Ovary (tissue), 9 donors: ENCODE data around the gene DNM2. TPM values are rescaled to one million over a fixed set of nuclear protein-coding genes. Genes with fewer than 3 reads are reported as not detected.

ENCODE experiments used
- DNase-seq, 5 donors: peaks; one replicate each; pipeline ENCODE4 v3.0.0-alpha.2; 2019 to 2020
- H3K27ac ChIP-seq, 2 donors: fragments of 200-600 bp; one replicate each; pipeline versions ENCODE4 v1.5.1 to v1.8.0; 2019 to 2022
- H3K27me3 ChIP-seq: fragments of 200-600 bp; one replicate; pipeline ENCODE4 v1.8.0; 2022
- H3K36me3 ChIP-seq: fragments of 200-600 bp; sonication (generic); one replicate; pipeline ENCODE4 v1.5.1; 2019
- H3K4me1 ChIP-seq: one replicate; pipeline ENCODE4 v1.8.1; 2013; ENCODE audit warnings: mild to moderate bottlenecking, moderate library complexity; ENCODE audit not compliant: insufficient read depth
- H3K4me3 ChIP-seq: fragments of 200-600 bp; sonication (generic); one replicate; pipeline ENCODE4 v1.5.1; 2017
- H3K9me3 ChIP-seq, 2 donors: fragments of 200-600 bp in 1 of 2; sonication (generic) in 1 of 2; one replicate each; pipeline versions ENCODE4 v1.5.1 to v1.8.1; 2013 to 2019; ENCODE audit warnings: mild to moderate bottlenecking in 1 of 2, moderate library complexity in 1 of 2
- CTCF ChIP-seq, 3 donors: fragments of 450-650 bp in 2 of 3; fragments of 200-600 bp in 1 of 3; IDR thresholded peaks; one replicate each; pipeline versions ENCODE4 v1.5.1 to v1.8.0; 2016 to 2022; ENCODE audit warnings: antibody characterized with exemption in 3 of 3, mild to moderate bottlenecking in 1 of 3
- EP300 ChIP-seq: sonication (generic); formaldehyde crosslinking; IDR thresholded peaks from one replicate; pipeline ENCODE4 v1.6.1; 2017; ENCODE audit warnings: antibody characterized with exemption
- POLR2A ChIP-seq: fragments of 450-650 bp; IDR thresholded peaks from one replicate; pipeline ENCODE4 v1.6.1; 2017; ENCODE audit warnings: antibody characterized with exemption, mild to moderate bottlenecking, moderate library complexity
- whole genome bisulfite sequencing, 3 donors: extraction: QIAGEN DNeasy Blood & Tissue Kit in 1 of 3; methylation state at CpG; one replicate each; pipeline versions ENCODE4 v1.1.5 to v1.1.7; 2013 to 2017; 5-methylcytosine and 5-hydroxymethylcytosine counted together
- intact Hi-C, 4 donors: fragments of 100-400 bp; cut with DNase I; formaldehyde crosslinking; loops; one replicate each; pipeline versions ENCODE4 v1.11.0 to v1.15.1; 2022 to 2023
- polyA plus RNA-seq, 2 donors: library from polyadenylated mRNA; stranded (reverse); fragments of 200-250 nt in 1 of 2; fragments of 350-450 nt in 1 of 2; fragmentation: Illumina TruSeq in 1 of 2; extraction: RNeasy Lipid Tissue Mini Kit (QIAGEN cat#74804) in 1 of 2; gene quantifications; one replicate each; pipeline ENCODE4 v1.2.3, GENCODE V29; 2013 to 2014
- total RNA-seq, 7 donors: library from RNA; depleted of rRNA in 2 of 7; stranded (reverse); fragments of >200 nt in 2 of 7; fragmentation: NEBNext Ultra II Directional in 3 of 7; extraction: Animal tissue kit (Norgen Biotek cat#: 25700) in 3 of 7; gene quantifications; one replicate each; pipeline versions ENCODE4 v1.1.0 to v1.2.4, GENCODE V29; 2016 to 2023
- donor health status: DM: no; HTN: no; CAD: no; lungs with moderate emphysema.
- donor health status: DM: no; HTN: no; CAD: no.
- donor health status: Bipolar disorder and iron deficiency.
- donor health status: DM: yes; HTN: yes; CAD: no.
- donor health status: DM: no; HTN: no; CAD: no.
- donor health status: DM: yes; HTN: yes; CAD: no.

DNM2 gene
- total and polyA plus RNA-seq, 9 donors: 51.1 to 121 (median 74.3) TPM

GRCh38 chr19:10818301-10819123 lies 100.6 kb downstream of the DNM2 start:
- peak in 1 of 5 donors; percentile 45 for DNase-seq
- 80 to 87% (median 86%) methylated on average over 18 to 19 of the region's 19 CpGs for WGBS, 3 donors
- TF ChIP-seq CTCF (IDR thresholded peaks at IDR 0.05): no peak
- no peak for TF ChIP-seq POLR2A
- TF ChIP-seq EP300: no peak
- Histone ChIP-seq H3K9me3 (no peaks in the 10 kb centered on the region), H3K27ac (peak overlapping the region; percentile 84 to 86), H3K36me3 (no peaks in the 10 kb centered on the region), H3K27me3 (no peaks in the 10 kb centered on the region), H3K4me1 (peaks cover 6% of the 10 kb centered on the region), H3K4me3 (no peak overlapping the region)
- intact Hi-C loops: no loop called here

- Histone ChIP-seq H3K27ac (peak overlapping the region in 1 of 2 donors; percentile 84), H3K4me1 (peaks cover 6% of the 10 kb centered on the region), H3K4me3 (no peak overlapping the region), H3K36me3 (no peaks in the 10 kb centered on the region), H3K27me3 (no peaks in the 10 kb centered on the region), H3K9me3 (no peaks in the 10 kb centered on the region)
- intact Hi-C loops: no loop called here
- 95% methylated on average over 27 of the region's 27 CpGs for WGBS, 3 donors
- TF ChIP-seq POLR2A (no peak), EP300 (no peak), CTCF (IDR thresholded peaks at IDR 0.05) (no peak)
- no peak for DNase-seq
Observed at GRCh38 chr19:10819124-10820060, 101.5 kb downstream of the DNM2 start.

- peaks cover 6% of the 10 kb centered on the region for H3K4me1 ChIP-seq
- H3K36me3 ChIP-seq: no peaks in the 10 kb centered on the region
- WGBS, 3 donors: 84 to 86% (median 84%) methylated on average over 7 of the region's 7 CpGs
- H3K27ac ChIP-seq: no peak overlapping the region
- no peak overlapping the region for H3K4me3 ChIP-seq
- TF ChIP-seq EP300 (no peak), POLR2A (no peak), CTCF (IDR thresholded peaks at IDR 0.05) (no peak)
- intact Hi-C loops: no loop called here
- H3K27me3 ChIP-seq: no peaks in the 10 kb centered on the region
- no peak for DNase-seq
- H3K9me3 ChIP-seq: no peaks in the 10 kb centered on the region
Observed at GRCh38 chr19:10820173-10820572, 102.3 kb downstream of the DNM2 start.

- no peaks in the 10 kb centered on the region for H3K9me3 ChIP-seq
- H3K4me1 ChIP-seq: no peaks in the 10 kb centered on the region
- intact Hi-C loops: no loop called here
- H3K36me3 ChIP-seq: no peaks in the 10 kb centered on the region
- WGBS, 3 donors: 83 to 86% (median 84%) methylated on average over 9 to 12 of the region's 12 CpGs
- H3K27me3 ChIP-seq: no peaks in the 10 kb centered on the region
- no peak overlapping the region for H3K4me3 ChIP-seq
- TF ChIP-seq CTCF (IDR thresholded peaks at IDR 0.05): no peak
- no peak for TF ChIP-seq EP300
- TF ChIP-seq POLR2A: no peak
- H3K27ac ChIP-seq: no peak overlapping the region
- no peak for DNase-seq
Observed at GRCh38 chr19:10823690-10824089, 105.8 kb downstream of the DNM2 start.
